Upper lobe of left lung (tissue), 4 donors: ENCODE results near the gene INMT.

Experiments
- CTCF ChIP-seq, 6 experiments: fragments of 450-650 bp in 4 of 6; fragments of 200-600 bp in 2 of 6; sonication (generic) in 2 of 6; IDR thresholded peaks; one replicate each; pipeline ENCODE4 v1.5.1; 2016 to 2019; ENCODE audit warnings: antibody characterized with exemption in 6 of 6
- EP300 ChIP-seq, 4 donors: sonication (generic); formaldehyde crosslinking; IDR thresholded peaks; one replicate each; pipeline ENCODE4 v1.5.1; 2017; ENCODE audit warnings: antibody characterized with exemption in 4 of 4, control low read depth in 2 of 4
- POLR2A ChIP-seq, 4 donors: fragments of 450-650 bp; IDR thresholded peaks; one replicate each; pipeline ENCODE4 v1.5.1; 2016 to 2017; ENCODE audit warnings: antibody characterized with exemption in 4 of 4, mild to moderate bottlenecking in 2 of 4

GRCh38 chr7:30739691-30740090 is 12.2 kb upstream of the INMT start:
- TF ChIP-seq POLR2A (IDR thresholded peaks at IDR 0.05) (no peak), CTCF (IDR thresholded peaks at IDR 0.05) (no peak), EP300 (IDR thresholded peaks at IDR 0.05) (no peak)
